IMR-90 (cell line): ENCODE data around the gene PPDPF. TPM values are rescaled to one million over a fixed set of nuclear protein-coding genes. Genes with fewer than 3 reads are reported as not detected.

Experiments used
- ATAC-seq: fragments of 200-7000 bp; cut with Tn5 transposase; 2 replicates; pipeline ENCODE4 v1.9.1; 2020; ENCODE audit warnings: low read depth, mild to moderate bottlenecking, moderate library complexity
- BruUV-seq: library from RNA; stranded (reverse); fragments of 400-500 nt; replicated peaks from 2 replicates; lab custom pipeline; 2021; lab: Mats Ljungman, UMichigan
- CTCF ChIA-PET: fragments of 300-600 bp; formaldehyde crosslinking; extraction: SDS; loops from one replicate; lab custom pipeline; 2021; ENCODE audit warnings: antibody characterized with exemption; lab: Yijun Ruan, JAX
- POLR2A ChIA-PET: fragments of 300-600 bp; sonication (Branson Sonifier 250); formaldehyde crosslinking; loops from one replicate; lab custom pipeline; 2022; ENCODE audit warnings: antibody characterized with exemption; ENCODE audit not compliant: unreplicated experiment; lab: Charles Lee
- DNase-seq: peaks from one replicate; pipeline ENCODE4 v3.0.0; 2013
- H2AFZ ChIP-seq: replicated peaks from 2 replicates; pipeline ENCODE3; 2013; ENCODE audit warnings: low read length, mild to moderate bottlenecking; ENCODE audit not compliant: poor library complexity
- H2AK5ac ChIP-seq: 2 replicates; pipeline ENCODE4 v1.6.1; 2013; ENCODE audit warnings: low read depth, low read length, inconsistent platforms
- H2AK9ac ChIP-seq: replicated peaks from 2 replicates; pipeline ENCODE3; 2013; ENCODE audit warnings: mild to moderate bottlenecking, low read depth, low read length, moderate library complexity; ENCODE audit not compliant: poor library complexity
- H2BK120ac ChIP-seq: 2 replicates; pipeline ENCODE4 v1.6.1; 2013; ENCODE audit warnings: low read depth, low read length, inconsistent platforms
- H2BK15ac ChIP-seq: 3 replicates; pipeline ENCODE4 v1.6.1; 2013; ENCODE audit warnings: low read depth, low read length, inconsistent platforms
- H2BK20ac ChIP-seq: 2 replicates; pipeline ENCODE4 v1.6.1; 2013; ENCODE audit warnings: low read depth, mild to moderate bottlenecking, inconsistent platforms, low read length, moderate library complexity
- H2BK5ac ChIP-seq: 2 replicates; pipeline ENCODE4 v1.6.1; 2013; ENCODE audit warnings: mild to moderate bottlenecking, low read depth, low read length, inconsistent platforms; ENCODE audit not compliant: poor library complexity, severe bottlenecking
- H3K14ac ChIP-seq: replicated peaks from 2 replicates; pipeline ENCODE4 v1.6.1; 2013; ENCODE audit warnings: low read depth, low read length, inconsistent platforms
- H3K18ac ChIP-seq: 2 replicates; pipeline ENCODE4 v1.6.1; 2013; ENCODE audit warnings: low read depth, low read length, control low read depth
- H3K23ac ChIP-seq: 2 replicates; pipeline ENCODE4 v1.6.1; 2013; ENCODE audit warnings: low read depth, low read length, inconsistent platforms
- H3K27ac ChIP-seq: 2 replicates; pipeline ENCODE4 v1.5.1; 2013; ENCODE audit warnings: mild to moderate bottlenecking, control low read depth, low read length; ENCODE audit not compliant: insufficient read depth
- H3K27me3 ChIP-seq: 2 replicates; pipeline ENCODE4 v1.6.1; 2013; ENCODE audit warnings: low read length; ENCODE audit not compliant: control insufficient read depth, insufficient read depth
- H3K36me3 ChIP-seq: 2 replicates; pipeline ENCODE4 v1.6.1; 2013; ENCODE audit warnings: low read length, mixed read lengths; ENCODE audit not compliant: control insufficient read depth, insufficient read depth
- H3K4ac ChIP-seq: 2 replicates; pipeline ENCODE4 v1.6.1; 2013; ENCODE audit warnings: low read depth, low read length, inconsistent platforms
- H3K4me1 ChIP-seq: 2 replicates; pipeline ENCODE4 v1.6.1; 2013; ENCODE audit warnings: low read length, mixed read lengths; ENCODE audit not compliant: control insufficient read depth, insufficient read depth
- H3K4me2 ChIP-seq: 2 replicates; pipeline ENCODE4 v1.6.1; 2013; ENCODE audit warnings: low read depth, mild to moderate bottlenecking, control low read depth, low read length, moderate library complexity
- H3K4me3 ChIP-seq: 2 replicates; pipeline ENCODE4 v1.5.1; 2013; ENCODE audit warnings: low read depth, mild to moderate bottlenecking, control low read depth, low read length, moderate library complexity; ENCODE audit not compliant: insufficient read depth
- H3K56ac ChIP-seq: 2 replicates; pipeline ENCODE4 v1.6.1; 2013; ENCODE audit warnings: low read length, inconsistent platforms; ENCODE audit not compliant: insufficient read depth; ENCODE audit errors: extremely low read depth
- H3K79me1 ChIP-seq, 2 experiments: 2 replicates each; pipeline ENCODE4 v1.6.1; 2013; ENCODE audit warnings: low read length in 2 of 2, inconsistent platforms in 1 of 2, low read depth in 1 of 2
- H3K9ac ChIP-seq: 2 replicates; pipeline ENCODE4 v1.6.1; 2013; ENCODE audit warnings: low read depth, low read length, control low read depth
- H3K9me1 ChIP-seq: 2 replicates; pipeline ENCODE4 v1.6.1; 2013; ENCODE audit warnings: low read length, inconsistent platforms; ENCODE audit not compliant: insufficient read depth
- H3K9me3 ChIP-seq: 2 replicates; pipeline ENCODE4 v1.6.1; 2013; ENCODE audit warnings: low read length; ENCODE audit not compliant: control insufficient read depth, insufficient read depth
- H4K20me1 ChIP-seq: 2 replicates; pipeline ENCODE4 v1.6.1; 2013; ENCODE audit warnings: low read length, inconsistent platforms; ENCODE audit not compliant: insufficient read depth
- H4K5ac ChIP-seq: 2 replicates; pipeline ENCODE4 v1.6.1; 2013; ENCODE audit warnings: mild to moderate bottlenecking, low read depth, low read length, control low read depth
- H4K8ac ChIP-seq, 2 experiments: 2 replicates each; pipeline ENCODE4 v1.6.1; 2013; ENCODE audit warnings: low read depth in 2 of 2, low read length in 2 of 2, control low read depth in 1 of 2, inconsistent platforms in 1 of 2
- H4K91ac ChIP-seq: 2 replicates; pipeline ENCODE4 v1.6.1; 2013; ENCODE audit warnings: low read depth, low read length, inconsistent platforms; ENCODE audit not compliant: insufficient read depth
- ELK1 ChIP-seq: fragments of 150-350 bp; IDR thresholded peaks from 2 replicates; pipeline ENCODE4 v1.6.1; 2016; ENCODE audit warnings: low read depth, mild to moderate bottlenecking, low read length, moderate library complexity, borderline replicate concordance
- MAZ ChIP-seq: IDR thresholded peaks from 2 replicates; pipeline ENCODE4 v1.6.1; 2012; ENCODE audit warnings: low read depth, mild to moderate bottlenecking, low read length, improper control_type of control experiment, moderate library complexity, borderline replicate concordance
- SMC3 ChIP-seq: fragments of 150-350 bp; IDR thresholded peaks from 2 replicates; pipeline ENCODE4 v1.6.1; 2016; ENCODE audit warnings: low read depth, mild to moderate bottlenecking, antibody characterized with exemption, low read length, moderate library complexity
- WGBS, 2 experiments: methylation state at CpG; one replicate each; pipeline versions ENCODE4 v1.1.5 to v1.1.7; 2013; ENCODE audit warnings: missing lambda C conversion rate in 2 of 2; ENCODE audit not compliant: insufficient read length in 1 of 2; ENCODE audit errors: extremely low coverage in 2 of 2; 5-methylcytosine and 5-hydroxymethylcytosine counted together
- dilution Hi-C: fragments of 300-500 bp; cut with HindIII; formaldehyde crosslinking; loops from one replicate; pipeline ENCODE4 v1.14.3; 2018; ENCODE audit warnings: low sequenced_read_pairs; ENCODE audit not compliant: unreplicated experiment
- in situ Hi-C: fragments of 300-500 bp; cut with MboI; formaldehyde crosslinking; loops from 3 replicates; pipeline ENCODE4 v1.14.3; 2019; ENCODE audit warnings: low sequenced_read_pairs, inconsistent platforms, mixed read lengths
- intact Hi-C: fragments of 100-400 bp; cut with micrococcal nuclease; formaldehyde crosslinking; loops from 2 replicates; pipeline ENCODE4 v1.10.0; 2022
- polyA plus RNA-seq, 3 experiments: library from polyadenylated mRNA; depleted of rRNA; stranded (reverse); fragments of >200 nt; gene quantifications; 2 replicates each; pipeline ENCODE4 v1.2.3, GENCODE V29; 2012; ENCODE audit warnings: low replicate concordance in 1 of 3
- total RNA-seq: library from RNA; depleted of rRNA; stranded (reverse); fragments of >200 nt; gene quantifications from 2 replicates; pipeline ENCODE4 v1.2.3, GENCODE V29; 2012

PPDPF gene
- total and polyA plus RNA-seq, 2 of the 4 experiments (the other 2 are of a cell fraction): 12.9 to 171 TPM

GRCh38 chr20:63487781-63488241, 32.8 kb upstream of the PPDPF start:
- Histone ChIP-seq H2BK5ac (no peak overlapping the region), H2BK20ac (no peak overlapping the region), H3K9ac (no peak overlapping the region), H3K27ac (no peak overlapping the region), H4K20me1 (no peaks in the 10 kb centered on the region; the same call in 1 of the 2 replicates), H3K9me1 (no peaks in the 10 kb centered on the region), H3K4me2 (no peak overlapping the region), H2BK120ac (no peak overlapping the region), H3K79me1 (no peaks in the 10 kb centered on the region), H3K4me1 (no peaks in the 10 kb centered on the region), H3K9me3 (no peaks in the 10 kb centered on the region), H3K4ac (no peak overlapping the region), H4K5ac (no peak overlapping the region), H3K27me3 (peaks cover 30% of the 10 kb centered on the region), H4K8ac (no peak overlapping the region), H2BK15ac (no peak overlapping the region), H2AK9ac (no peak overlapping the region), H4K91ac (no peak overlapping the region), H3K14ac (no peak overlapping the region), H3K56ac (no peak overlapping the region), H2AK5ac (no peak overlapping the region), H2AFZ (no peak overlapping the region), H3K4me3 (no peak overlapping the region), H3K36me3 (no peaks in the 10 kb centered on the region), H3K18ac (no peak overlapping the region), H3K23ac (no peak overlapping the region)
- no peak for TF ChIP-seq MAZ
- no peak for TF ChIP-seq ELK1
- no peak for TF ChIP-seq SMC3
- in situ Hi-C loops (no loop called here), intact Hi-C loops (no loop called here), dilution Hi-C loops (no loop called here)
- BruUV-seq: no TSS peak
- ATAC-seq (no peak), DNase-seq (no peak)
- ChIA-PET CTCF (no interaction called here), POLR2A (no interaction called here)
- 13% methylated on average over 9 of the region's 40 CpGs; no CpG with 5 or more reads in 1 of the 2 experiments for WGBS, 2 experiments
